Peyer's patch (tissue), 4 donors: ENCODE results near the gene TOE1. TPM values are rescaled to one million over a fixed set of nuclear protein-coding genes. Genes with fewer than 3 reads are reported as not detected.
"Not testable (repeated sequence)": the region's sequence is repeated elsewhere in the genome, so short reads cannot be mapped to it uniquely, and the experiment has no call there.

Experiments
- DNase-seq, 3 donors: peaks; one replicate each; pipeline ENCODE4 v3.0.0-alpha.2; 2017 to 2019
- H3K27ac ChIP-seq, 4 donors: fragments of 200-600 bp; sonication (generic); one replicate each; pipeline ENCODE4 v1.5.1; 2016 to 2019
- H3K27me3 ChIP-seq, 2 donors: fragments of 200-600 bp; sonication (generic); one replicate each; pipeline ENCODE4 v1.5.1; 2019
- H3K36me3 ChIP-seq, 3 donors: fragments of 200-600 bp; sonication (generic); one replicate each; pipeline ENCODE4 v1.5.1; 2016 to 2019
- H3K4me1 ChIP-seq, 4 donors: fragments of 200-600 bp; sonication (generic); one replicate each; pipeline ENCODE4 v1.5.1; 2016 to 2019
- H3K4me3 ChIP-seq, 4 donors: fragments of 200-600 bp; sonication (generic); 1 replicate in 3 of 4; 2 replicates in 1 of 4; pipeline ENCODE4 v1.5.1; 2016 to 2019; ENCODE audit warnings: mild to moderate bottlenecking in 1 of 4
- H3K9me3 ChIP-seq, 4 donors: fragments of 200-600 bp; sonication (generic); one replicate each; pipeline ENCODE4 v1.5.1; 2016 to 2019; ENCODE audit warnings: mild to moderate bottlenecking in 1 of 4
- CTCF ChIP-seq, 6 experiments: fragments of 450-650 bp in 4 of 6; fragments of 200-600 bp in 2 of 6; sonication (generic) in 1 of 6; IDR thresholded peaks; one replicate each; pipeline ENCODE4 v1.5.1; 2017 to 2019; ENCODE audit warnings: antibody characterized with exemption in 6 of 6, mild to moderate bottlenecking in 3 of 6, moderate library complexity in 1 of 6
- POLR2A ChIP-seq, 2 donors: fragments of 450-650 bp; IDR thresholded peaks; one replicate each; pipeline ENCODE4 v1.5.1; 2017; ENCODE audit warnings: antibody characterized with exemption in 2 of 2, mild to moderate bottlenecking in 2 of 2, moderate library complexity in 2 of 2
- total RNA-seq, 4 donors: library from RNA; depleted of rRNA; stranded (reverse); fragments of >200 nt; gene quantifications; one replicate each; pipeline ENCODE4 v1.1.0, GENCODE V29; 2016

The TOE1 gene
- total RNA-seq, 4 donors from 2014 or later = 8.8 to 16.4 (median 11.3) TPM

- H3K4me1 ChIP-seq = peaks cover 0 to 20% (median 0%) of the 10 kb centered on the region in 4 donors
- DNase-seq = peak in 1 of 3 donors; percentile 65
- H3K9me3 ChIP-seq, H3K27me3 ChIP-seq, H3K36me3 ChIP-seq: not testable (repeated sequence)
- H3K4me3 ChIP-seq = peak overlapping the region in 1 of 4 donors; percentile 0
- peak overlapping the region; percentile 35 to 60 (median 45) for H3K27ac ChIP-seq
- peak in 3 of 6 experiments; percentile 32 to 49 (median 42) for TF ChIP-seq CTCF (IDR thresholded peaks at IDR 0.05)
These were observed 21.0 kb downstream of the TOE1 start for GRCh38 chr1:45360981-45361380.

GRCh38 chr1:45364294-45364693, 24.3 kb downstream of the TOE1 start:
- Histone ChIP-seq H3K27ac (no peak overlapping the region), H3K4me1 (peaks cover 0 to 20% (median 0%) of the 10 kb centered on the region in 4 donors), H3K9me3 (no peaks in the 10 kb centered on the region), H3K36me3 (no peaks in the 10 kb centered on the region), H3K4me3 (no peak overlapping the region), H3K27me3 (no peaks in the 10 kb centered on the region)
- DNase-seq = no peak
- TF ChIP-seq POLR2A (IDR thresholded peaks at IDR 0.05) (no peak), CTCF (IDR thresholded peaks at IDR 0.05) (no peak)

- peaks cover 0 to 17% (median 0%) of the 10 kb centered on the region in 4 donors for H3K4me1 ChIP-seq
- no peaks in the 10 kb centered on the region for H3K9me3 ChIP-seq
- DNase-seq = no peak
- no peak overlapping the region for H3K4me3 ChIP-seq
- TF ChIP-seq CTCF (IDR thresholded peaks at IDR 0.05) (no peak), POLR2A (IDR thresholded peaks at IDR 0.05) (no peak)
- H3K27me3 ChIP-seq = no peaks in the 10 kb centered on the region
- H3K36me3 ChIP-seq = no peaks in the 10 kb centered on the region
- no peak overlapping the region for H3K27ac ChIP-seq
These were observed 25.1 kb downstream of the TOE1 start for GRCh38 chr1:45365051-45365450.

GRCh38 chr1:45370575-45370974, 30.6 kb downstream of the TOE1 start:
- DNase-seq = no peak
- no peak for TF ChIP-seq POLR2A (IDR thresholded peaks at IDR 0.05)
- TF ChIP-seq CTCF (IDR thresholded peaks at IDR 0.05) = no peak
- no peaks in the 10 kb centered on the region for H3K36me3 ChIP-seq

GRCh38 chr1:45373573-45373972, 33.6 kb downstream of the TOE1 start:
- TF ChIP-seq POLR2A (IDR thresholded peaks at IDR 0.05) (no peak), CTCF (IDR thresholded peaks at IDR 0.05) (no peak)
- H3K27me3 ChIP-seq = no peaks in the 10 kb centered on the region
- no peaks in the 10 kb centered on the region for H3K9me3 ChIP-seq
- H3K36me3 ChIP-seq = no peaks in the 10 kb centered on the region
- no peak overlapping the region for H3K4me3 ChIP-seq
- H3K27ac ChIP-seq = no peak overlapping the region
- no peaks in the 10 kb centered on the region for H3K4me1 ChIP-seq
- DNase-seq = no peak

More at GRCh38 chr1:45370575-45370974, 30.6 kb downstream of the TOE1 start:
- Histone ChIP-seq H3K27ac (no peak overlapping the region), H3K4me3 (no peak overlapping the region), H3K27me3 (no peaks in the 10 kb centered on the region), H3K4me1 (no peaks in the 10 kb centered on the region), H3K9me3 (no peaks in the 10 kb centered on the region)
